ENCODE results near the gene AVPR1B. TPM values are rescaled to one million over a fixed set of nuclear protein-coding genes. Genes with fewer than 3 reads are reported as not detected.

The AVPR1B gene
- total and polyA plus RNA-seq, 8 donors = 0.08 to 0.11 (median 0.10) TPM; not detected in 5

DNA sequence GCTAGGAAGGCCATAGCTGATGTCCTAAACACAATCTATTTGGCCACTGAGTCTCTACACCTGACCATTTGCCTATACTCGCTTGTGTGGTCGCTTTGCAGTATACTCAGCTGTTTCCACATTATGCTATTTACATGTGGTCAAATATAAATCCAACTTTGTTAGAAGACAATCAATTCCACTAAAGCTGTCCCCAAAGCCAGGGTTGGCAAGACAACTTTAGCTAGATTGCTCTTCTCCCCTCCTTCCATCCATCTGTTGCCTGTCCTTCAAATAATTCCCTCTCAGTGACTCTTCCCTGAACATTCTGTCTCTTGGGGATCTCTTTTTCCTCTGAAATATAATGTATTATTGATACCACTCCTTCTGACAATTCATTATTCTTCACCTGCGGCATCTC is 30.1 kb downstream of the AVPR1B start:
- intact Hi-C loops (cut with DNase I) = no loop called here
- ATAC-seq = no peak
- no peak overlapping the region for H3K27ac ChIP-seq
- no peaks in the 10 kb centered on the region for H3K4me1 ChIP-seq
- H3K27me3 ChIP-seq = no peaks in the 10 kb centered on the region
- H3K4me3 ChIP-seq = no peak overlapping the region
- TF ChIP-seq, protein P1, sequence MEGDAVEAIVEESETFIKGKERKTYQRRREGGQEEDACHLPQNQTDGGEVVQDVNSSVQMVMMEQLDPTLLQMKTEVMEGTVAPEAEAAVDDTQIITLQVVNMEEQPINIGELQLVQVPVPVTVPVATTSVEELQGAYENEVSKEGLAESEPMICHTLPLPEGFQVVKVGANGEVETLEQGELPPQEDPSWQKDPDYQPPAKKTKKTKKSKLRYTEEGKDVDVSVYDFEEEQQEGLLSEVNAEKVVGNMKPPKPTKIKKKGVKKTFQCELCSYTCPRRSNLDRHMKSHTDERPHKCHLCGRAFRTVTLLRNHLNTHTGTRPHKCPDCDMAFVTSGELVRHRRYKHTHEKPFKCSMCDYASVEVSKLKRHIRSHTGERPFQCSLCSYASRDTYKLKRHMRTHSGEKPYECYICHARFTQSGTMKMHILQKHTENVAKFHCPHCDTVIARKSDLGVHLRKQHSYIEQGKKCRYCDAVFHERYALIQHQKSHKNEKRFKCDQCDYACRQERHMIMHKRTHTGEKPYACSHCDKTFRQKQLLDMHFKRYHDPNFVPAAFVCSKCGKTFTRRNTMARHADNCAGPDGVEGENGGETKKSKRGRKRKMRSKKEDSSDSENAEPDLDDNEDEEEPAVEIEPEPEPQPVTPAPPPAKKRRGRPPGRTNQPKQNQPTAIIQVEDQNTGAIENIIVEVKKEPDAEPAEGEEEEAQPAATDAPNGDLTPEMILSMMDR (IDR thresholded peaks at IDR 0.05) = no peak
- no peaks in the 10 kb centered on the region for H3K36me3 ChIP-seq
- no peak for DNase-seq
- H3K9me3 ChIP-seq = no peaks in the 10 kb centered on the region

DNA sequence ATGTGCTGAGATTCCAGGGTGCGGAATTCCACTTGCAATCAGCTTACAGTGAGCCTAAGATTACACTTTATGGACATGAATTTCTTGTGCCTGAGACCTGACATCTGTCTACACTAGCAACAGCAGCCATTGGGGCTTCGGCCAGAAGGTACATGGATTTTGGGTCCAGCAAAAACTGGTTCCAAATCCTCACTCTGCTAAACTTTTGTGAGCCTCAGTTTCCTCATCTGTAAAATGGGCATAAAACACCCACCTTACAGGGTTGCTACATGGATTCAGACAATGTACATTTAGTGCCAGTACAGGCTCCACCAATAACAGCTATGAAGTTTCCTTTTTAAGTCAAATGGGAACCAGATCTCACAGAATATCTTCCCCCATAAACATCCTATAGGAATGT is 33.4 kb downstream of the AVPR1B start:
- Histone ChIP-seq H3K36me3 (no peaks in the 10 kb centered on the region), H3K27ac (no peak overlapping the region), H3K4me3 (no peak overlapping the region), H3K27me3 (no peaks in the 10 kb centered on the region), H3K4me1 (no peaks in the 10 kb centered on the region), H3K9me3 (no peaks in the 10 kb centered on the region)
- TF ChIP-seq, protein P1 (IDR thresholded peaks at IDR 0.05) = no peak
- intact Hi-C loops (cut with DNase I) = no loop called here
- DNase-seq (no peak), ATAC-seq (no peak)

DNA sequence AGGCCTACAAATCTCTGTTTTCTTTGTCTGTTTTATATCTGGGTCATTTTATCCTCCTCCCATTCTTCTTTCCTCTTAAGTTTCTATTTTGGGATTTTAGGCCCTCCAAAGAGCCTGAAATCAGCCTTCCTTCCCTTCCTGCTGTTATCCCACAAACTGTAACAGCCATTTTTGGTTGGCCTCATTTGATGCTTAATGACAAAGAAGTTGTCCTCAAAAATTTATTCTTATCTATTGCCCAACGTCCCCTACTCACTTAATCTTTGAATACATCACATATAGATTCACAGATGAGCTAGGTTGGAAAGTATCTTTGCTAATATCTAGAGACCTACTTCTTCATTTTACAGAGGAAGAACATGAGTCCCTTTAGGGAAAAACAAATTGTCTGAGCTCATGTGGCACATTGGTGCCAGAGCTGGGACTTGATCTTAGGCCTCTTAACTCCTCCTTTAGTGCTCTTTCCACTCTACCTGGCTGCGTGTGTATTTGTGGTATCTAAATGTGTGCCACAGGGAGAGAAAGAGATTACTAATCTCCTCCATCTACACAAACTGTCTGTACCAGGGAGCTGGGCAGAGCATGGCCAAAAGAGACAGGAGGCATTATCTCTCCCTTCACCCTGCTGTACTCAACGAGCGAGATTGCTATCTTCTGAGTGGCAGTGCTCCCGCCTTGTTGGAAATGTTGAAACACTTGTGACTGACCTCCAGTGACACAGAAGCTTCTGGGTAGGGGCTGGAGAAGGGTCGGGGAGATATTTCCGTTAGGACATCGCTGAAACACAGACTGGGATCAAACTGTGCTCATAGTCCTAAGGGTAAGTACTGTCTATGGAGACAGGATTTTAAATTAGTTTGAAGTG is 34.1 kb downstream of the AVPR1B start:
- TF ChIP-seq, protein P1 (IDR thresholded peaks at IDR 0.05) = no peak
- H3K27me3 ChIP-seq = no peaks in the 10 kb centered on the region
- DNase-seq (no peak), ATAC-seq (no peak)
- H3K9me3 ChIP-seq = no peaks in the 10 kb centered on the region
- H3K36me3 ChIP-seq = no peaks in the 10 kb centered on the region
- no peak overlapping the region for H3K4me3 ChIP-seq
- intact Hi-C loops (cut with DNase I) = no loop called here
- H3K4me1 ChIP-seq = no peaks in the 10 kb centered on the region
- no peak overlapping the region for H3K27ac ChIP-seq

DNA sequence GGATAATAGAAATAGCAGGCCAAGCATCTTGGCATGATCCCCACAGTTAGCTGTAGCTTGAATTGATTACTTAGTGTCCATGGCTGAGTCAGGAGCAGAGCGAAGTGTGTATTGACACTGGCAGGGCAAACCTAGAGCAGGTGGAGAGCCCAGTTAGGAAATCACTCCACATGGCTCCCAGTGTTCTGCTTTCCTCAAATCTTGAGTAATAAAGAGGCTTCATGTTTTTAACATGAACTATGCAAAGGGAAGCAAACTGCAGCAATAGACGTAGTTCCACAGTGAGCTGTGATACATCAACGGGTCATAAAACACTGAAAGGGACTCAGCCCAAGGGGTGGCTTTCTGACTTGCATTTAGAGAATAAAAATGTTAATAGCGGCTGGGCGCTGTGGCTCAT is 35.3 kb downstream of the AVPR1B start:
- no peak overlapping the region for H3K27ac ChIP-seq
- H3K27me3 ChIP-seq = no peaks in the 10 kb centered on the region
- DNase-seq (no peak), ATAC-seq (peak; percentile 21)
- intact Hi-C loops (cut with DNase I) = no loop called here
- no peaks in the 10 kb centered on the region for H3K36me3 ChIP-seq
- TF ChIP-seq, protein P1 (IDR thresholded peaks at IDR 0.05) = no peak
- H3K9me3 ChIP-seq = no peaks in the 10 kb centered on the region
- no peaks in the 10 kb centered on the region for H3K4me1 ChIP-seq
- H3K4me3 ChIP-seq = no peak overlapping the region

DNA sequence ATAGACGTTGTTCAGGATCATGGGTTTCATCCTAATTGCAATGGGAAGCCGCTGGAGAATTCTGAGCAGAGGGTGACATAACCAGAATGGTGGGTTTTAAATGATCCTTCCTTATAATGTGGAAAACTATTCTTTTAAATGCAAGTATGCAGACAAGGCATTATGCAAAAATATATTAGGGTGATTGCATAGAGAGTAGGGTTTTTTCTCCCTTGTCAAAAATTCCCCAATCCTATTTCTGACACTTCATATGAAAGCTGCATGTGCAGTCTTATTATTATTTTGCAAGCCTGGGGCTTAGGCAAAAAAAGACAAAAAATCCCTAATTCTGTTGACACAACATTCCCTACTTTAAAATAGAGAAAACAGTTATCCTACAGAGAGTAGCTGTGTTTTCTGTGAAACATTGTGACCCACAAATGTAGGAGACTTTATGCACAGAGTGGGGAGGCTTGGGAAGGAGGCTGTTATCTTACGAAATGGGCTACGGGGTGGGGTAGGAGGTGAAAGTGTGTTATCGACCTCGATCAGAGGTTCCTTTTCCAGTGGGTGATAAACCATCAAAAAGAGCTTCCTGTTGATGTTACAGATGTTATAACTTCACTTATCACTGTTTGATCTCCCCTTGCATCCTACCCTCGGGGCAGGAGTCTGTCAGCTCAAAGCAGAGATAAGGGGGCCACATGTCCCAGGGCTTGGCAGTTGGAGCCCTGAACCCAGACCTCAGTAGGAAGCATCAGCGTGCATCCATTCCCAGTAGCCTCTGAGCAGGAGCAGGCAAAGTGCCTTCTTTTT is 37.0 kb downstream of the AVPR1B start:
- intact Hi-C loops (cut with DNase I) = no loop called here
- no peak for ATAC-seq

More for the DNA sequence above, 37.0 kb downstream of the AVPR1B start:
- Histone ChIP-seq H3K4me3 (no peak overlapping the region), H3K27ac (no peak overlapping the region), H3K4me1 (no peaks in the 10 kb centered on the region), H3K9me3 (no peaks in the 10 kb centered on the region), H3K27me3 (no peaks in the 10 kb centered on the region), H3K36me3 (no peaks in the 10 kb centered on the region)
- TF ChIP-seq, protein P1 (IDR thresholded peaks at IDR 0.05) = no peak
- no peak for DNase-seq

Measured in left lung (tissue), 10 donors.